ENCODE results near the gene TGFB1. TPM values are rescaled to one million over a fixed set of nuclear protein-coding genes. Genes with fewer than 3 reads are reported as not detected.

TGFB1 gene
- total and polyA plus RNA-seq, 9 of the 15 experiments (the other 6 are each of a cell fraction or from before 2014, with no cell fraction given) = 0.24 to 159 (median 17.2) TPM

DNA sequence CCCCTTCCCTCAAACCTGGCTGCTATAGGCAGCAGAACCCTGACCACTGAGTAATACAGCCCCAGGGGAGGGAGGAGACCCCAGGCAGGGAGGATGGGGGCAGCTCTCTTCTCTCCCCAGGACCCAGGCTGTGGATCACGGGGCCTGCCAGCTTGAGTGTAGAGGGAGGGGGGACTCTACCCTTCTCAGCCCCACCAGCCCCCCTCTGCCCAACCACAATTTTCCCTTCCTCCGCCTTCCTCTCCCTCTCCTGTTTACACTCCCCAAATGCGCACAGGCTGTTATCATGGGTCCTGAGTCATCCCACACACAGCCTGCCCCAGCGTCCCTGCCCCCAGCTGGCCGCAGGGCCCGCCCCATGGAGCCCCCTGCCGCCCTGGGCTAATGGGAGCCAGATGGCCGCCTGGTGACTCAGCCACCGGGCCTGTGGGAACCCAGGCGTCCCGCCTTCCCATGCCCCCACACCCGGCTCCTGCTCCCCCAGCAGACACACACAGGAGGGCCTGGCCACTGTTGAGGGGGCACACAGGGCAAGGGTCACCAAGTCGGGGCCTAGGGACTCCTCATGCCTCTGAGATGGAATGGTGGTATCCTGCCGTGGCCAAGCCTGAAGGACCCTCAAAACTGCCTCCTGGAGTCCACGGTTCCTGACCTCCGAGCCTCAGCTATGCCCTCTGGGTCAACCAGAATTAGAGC is 30.1 kb downstream of the TGFB1 start (continued):
- TF ChIP-seq CBX3 (IDR thresholded peaks at IDR 0.05; ENCODE audit: borderline replicate concordance in 1 of 2, low read length in 2 of 2) (peak in 1 of 2 experiments; percentile 49; a peak in 1 of 3 replicates), DDX20 (tag; IDR thresholded peaks at IDR 0.05; ENCODE audit: low read depth) (no peak), CTBP1 (IDR thresholded peaks at IDR 0.05; ENCODE audit: borderline replicate concordance) (peak; percentile 82), HMGN3 (IDR thresholded peaks at IDR 0.05; ENCODE audit: borderline replicate concordance, extremely low read depth, insufficient read length, low read depth, low read length) (peak; percentile 98), RFX1 (IDR thresholded peaks at IDR 0.05) (no peak), ZNF282 (CRISPR knock-in tag; IDR thresholded peaks at IDR 0.05) (no peak), ZNF778 (CRISPR knock-in tag; IDR thresholded peaks at IDR 0.05) (no peak), ZNF444 (CRISPR knock-in tag; IDR thresholded peaks at IDR 0.05) (no peak), ZBED1 (IDR thresholded peaks at IDR 0.05) (peak; percentile 55), FOXM1 (IDR thresholded peaks at IDR 0.05; ENCODE audit: low read depth) (no peak), FOXM1 (CRISPR knock-in tag; IDR thresholded peaks at IDR 0.05; ENCODE audit: low read depth) (no peak), NUFIP1 (IDR thresholded peaks at IDR 0.05; ENCODE audit: partially characterized antibody) (no peak), KAT8 (IDR thresholded peaks at IDR 0.05; ENCODE audit: low read depth) (no peak), ZC3H8 (IDR thresholded peaks at IDR 0.05) (no peak), MAZ (CRISPR knock-in tag; conservative IDR thresholded peaks at IDR 0.05 in 1 of 2, IDR thresholded peaks at IDR 0.05 in 1 of 2) (peak; percentile 85 to 92), PHF20 (IDR thresholded peaks at IDR 0.05; ENCODE audit: partially characterized antibody) (no peak), BRD9 (IDR thresholded peaks at IDR 0.05; ENCODE audit: low read depth, partially characterized antibody) (no peak), CBX1 (IDR thresholded peaks at IDR 0.05; ENCODE audit: low read depth) (no peak; the same call in 1 of the 2 replicates), GABPA (tag; conservative IDR thresholded peaks at IDR 0.05; ENCODE audit: low read depth) (0 out of 2 replicates have a peak, but pooled peaks have one; percentile 46), NFATC3 (IDR thresholded peaks at IDR 0.05) (no peak), STAT5A (IDR thresholded peaks at IDR 0.05; ENCODE audit: borderline replicate concordance, low read length) (peak; percentile 25; the same call in 1 of the 2 replicates), RHOXF2B (CRISPR knock-in tag; conservative IDR thresholded peaks at IDR 0.05) (no peak), ZNF134 (CRISPR knock-in tag; conservative IDR thresholded peaks at IDR 0.05) (no peak), MCM2 (IDR thresholded peaks at IDR 0.05; ENCODE audit: low read depth) (no peak), ZNF184 (CRISPR knock-in tag; IDR thresholded peaks at IDR 0.05) (no peak)
- TF ChIP-seq, protein P1, sequence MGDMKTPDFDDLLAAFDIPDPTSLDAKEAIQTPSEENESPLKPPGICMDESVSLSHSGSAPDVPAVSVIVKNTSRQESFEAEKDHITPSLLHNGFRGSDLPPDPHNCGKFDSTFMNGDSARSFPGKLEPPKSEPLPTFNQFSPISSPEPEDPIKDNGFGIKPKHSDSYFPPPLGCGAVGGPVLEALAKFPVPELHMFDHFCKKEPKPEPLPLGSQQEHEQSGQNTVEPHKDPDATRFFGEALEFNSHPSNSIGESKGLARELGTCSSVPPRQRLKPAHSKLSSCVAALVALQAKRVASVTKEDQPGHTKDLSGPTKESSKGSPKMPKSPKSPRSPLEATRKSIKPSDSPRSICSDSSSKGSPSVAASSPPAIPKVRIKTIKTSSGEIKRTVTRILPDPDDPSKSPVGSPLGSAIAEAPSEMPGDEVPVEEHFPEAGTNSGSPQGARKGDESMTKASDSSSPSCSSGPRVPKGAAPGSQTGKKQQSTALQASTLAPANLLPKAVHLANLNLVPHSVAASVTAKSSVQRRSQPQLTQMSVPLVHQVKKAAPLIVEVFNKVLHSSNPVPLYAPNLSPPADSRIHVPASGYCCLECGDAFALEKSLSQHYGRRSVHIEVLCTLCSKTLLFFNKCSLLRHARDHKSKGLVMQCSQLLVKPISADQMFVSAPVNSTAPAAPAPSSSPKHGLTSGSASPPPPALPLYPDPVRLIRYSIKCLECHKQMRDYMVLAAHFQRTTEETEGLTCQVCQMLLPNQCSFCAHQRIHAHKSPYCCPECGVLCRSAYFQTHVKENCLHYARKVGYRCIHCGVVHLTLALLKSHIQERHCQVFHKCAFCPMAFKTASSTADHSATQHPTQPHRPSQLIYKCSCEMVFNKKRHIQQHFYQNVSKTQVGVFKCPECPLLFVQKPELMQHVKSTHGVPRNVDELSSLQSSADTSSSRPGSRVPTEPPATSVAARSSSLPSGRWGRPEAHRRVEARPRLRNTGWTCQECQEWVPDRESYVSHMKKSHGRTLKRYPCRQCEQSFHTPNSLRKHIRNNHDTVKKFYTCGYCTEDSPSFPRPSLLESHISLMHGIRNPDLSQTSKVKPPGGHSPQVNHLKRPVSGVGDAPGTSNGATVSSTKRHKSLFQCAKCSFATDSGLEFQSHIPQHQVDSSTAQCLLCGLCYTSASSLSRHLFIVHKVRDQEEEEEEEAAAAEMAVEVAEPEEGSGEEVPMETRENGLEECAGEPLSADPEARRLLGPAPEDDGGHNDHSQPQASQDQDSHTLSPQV (IDR thresholded peaks at IDR 0.05) = peak; percentile 97
- TF ChIP-seq, protein P2, sequence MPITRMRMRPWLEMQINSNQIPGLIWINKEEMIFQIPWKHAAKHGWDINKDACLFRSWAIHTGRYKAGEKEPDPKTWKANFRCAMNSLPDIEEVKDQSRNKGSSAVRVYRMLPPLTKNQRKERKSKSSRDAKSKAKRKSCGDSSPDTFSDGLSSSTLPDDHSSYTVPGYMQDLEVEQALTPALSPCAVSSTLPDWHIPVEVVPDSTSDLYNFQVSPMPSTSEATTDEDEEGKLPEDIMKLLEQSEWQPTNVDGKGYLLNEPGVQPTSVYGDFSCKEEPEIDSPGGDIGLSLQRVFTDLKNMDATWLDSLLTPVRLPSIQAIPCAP (CRISPR knock-in tag; IDR thresholded peaks at IDR 0.05; ENCODE audit: borderline replicate concordance) = no peak
